Stimulated activated naive CD8-positive, alpha-beta T cell treated with anti-CD3 and anti-CD28 coated beads, Interleukin-15, Interleukin-2, amounts not matched to agents 100 U/mL and 50 U/mL, for 24 hours (primary cell): ENCODE measurements around the gene C22orf39.
"Not testable (repeated sequence)": the region's sequence is repeated elsewhere in the genome, so short reads cannot be mapped to it uniquely, and the experiment has no call there.

Experiments
- ATAC-seq: fragments of 150-1000 bp; cut with Tn5 transposase; one replicate; pipeline ENCODE4 v1.10.0; 2021
- DNase-seq: peaks from one replicate; pipeline ENCODE4 v3.0.0; 2021

C22orf39 gene

GRCh38 chr22:19453718-19454117, 6.2 kb upstream of the C22orf39 start:
- ATAC-seq (no peak), DNase-seq (no peak)

GRCh38 chr22:19451570-19451969, 4.1 kb upstream of the C22orf39 start:
- DNase-seq, result no peak

GRCh38 chr22:19450363-19451175, 3.1 kb upstream of the C22orf39 start:
- no peak for ATAC-seq

More at GRCh38 chr22:19451570-19451969, 4.1 kb upstream of the C22orf39 start:
- no peak for ATAC-seq

GRCh38 chr22:19449422-19449767, 1.9 kb upstream of the C22orf39 start:
- DNase-seq (no peak), ATAC-seq (no peak)

More at GRCh38 chr22:19450363-19451175, 3.1 kb upstream of the C22orf39 start:
- DNase-seq, result no peak

- ATAC-seq, result peak; percentile 62
- DNase-seq, result peak; percentile 47
These were observed 1.4 kb upstream of the C22orf39 start for GRCh38 chr22:19448739-19449421.

- peak; percentile 17 for ATAC-seq
- DNase-seq, result peak; percentile 27
These were observed 631 bp upstream of the C22orf39 start for GRCh38 chr22:19448076-19448607.

GRCh38 chr22:19446603-19447329, 745 bp downstream of the C22orf39 start:
- no peak for DNase-seq

GRCh38 chr22:19445279-19445982, 2.1 kb downstream of the C22orf39 start:
- not testable (repeated sequence) for DNase-seq, ATAC-seq

More at GRCh38 chr22:19446603-19447329, 745 bp downstream of the C22orf39 start:
- ATAC-seq, result no peak

- ATAC-seq, result no peak
- no peak for DNase-seq
These were observed 3.8 kb downstream of the C22orf39 start for GRCh38 chr22:19443544-19444211.

- DNase-seq (no peak), ATAC-seq (no peak)
These were observed 5.3 kb downstream of the C22orf39 start for GRCh38 chr22:19442166-19442565.

GRCh38 chr22:19440411-19441195, 6.9 kb downstream of the C22orf39 start:
- no peak for ATAC-seq
- no peak for DNase-seq

GRCh38 chr22:19438298-19438697, 9.2 kb downstream of the C22orf39 start:
- ATAC-seq, result no peak
- no peak for DNase-seq

GRCh38 chr22:19436444-19437161, 10.9 kb downstream of the C22orf39 start:
- DNase-seq, ATAC-seq: not testable (repeated sequence)

GRCh38 chr22:19434829-19435580, 12.5 kb downstream of the C22orf39 start:
- ATAC-seq, result no peak
- no peak for DNase-seq

GRCh38 chr22:19434401-19434800, 13.1 kb downstream of the C22orf39 start:
- no peak for DNase-seq
- no peak for ATAC-seq

- peak; percentile 95 for DNase-seq
These were observed 15.2 kb downstream of the C22orf39 start, which contains the start of gene MRPL40 for GRCh38 chr22:19432133-19432851. Gene MRPL40 (plus strand): TSS chr22:19432545. CDS start chr22:19432555, 10 bp downstream.

GRCh38 chr22:19431649-19432132, 15.8 kb downstream of the C22orf39 start, which contains the start of gene HIRA:
Gene HIRA (minus strand): TSS chr22:19431733. CDS start chr22:19431476, 257 bp downstream.
- DNase-seq, result peak; percentile 91
- peak; percentile 60 for ATAC-seq

More at GRCh38 chr22:19432133-19432851, 15.2 kb downstream of the C22orf39 start, which contains the start of gene MRPL40:
- ATAC-seq, result peak; percentile 93
